RWPE1 (cell line): ENCODE results near the gene CREB5.
"Not testable (repeated sequence)": the region's sequence is repeated elsewhere in the genome, so short reads cannot be mapped to it uniquely, and the experiment has no call there.

Source experiments
- CTCF ChIA-PET: fragments of 350-600 bp; sonication (Branson Sonifier 250); formaldehyde crosslinking; extraction: SDS; loops from one replicate; lab custom pipeline; 2021; lab: Yijun Ruan, JAX
- POLR2A ChIA-PET: fragments of 400-600 bp; formaldehyde crosslinking; extraction: SDS; loops from one replicate; lab custom pipeline; 2020; ENCODE audit warnings: antibody characterized with exemption; ENCODE audit not compliant: low non-redundant PET; lab: Yijun Ruan, JAX
- DNase-seq: peaks from one replicate; pipeline ENCODE4 v3.0.0; 2012; ENCODE audit warnings: low spot score
- H3K27ac ChIP-seq: fragments of 450-650 bp; 2 replicates; pipeline ENCODE4 v1.5.1; 2017
- CTCF ChIP-seq: fragments of 450-650 bp; conservative IDR thresholded peaks from 2 replicates; pipeline ENCODE4 v1.5.1; 2017; ENCODE audit warnings: low read depth, mild to moderate bottlenecking

Gene CREB5

DNA sequence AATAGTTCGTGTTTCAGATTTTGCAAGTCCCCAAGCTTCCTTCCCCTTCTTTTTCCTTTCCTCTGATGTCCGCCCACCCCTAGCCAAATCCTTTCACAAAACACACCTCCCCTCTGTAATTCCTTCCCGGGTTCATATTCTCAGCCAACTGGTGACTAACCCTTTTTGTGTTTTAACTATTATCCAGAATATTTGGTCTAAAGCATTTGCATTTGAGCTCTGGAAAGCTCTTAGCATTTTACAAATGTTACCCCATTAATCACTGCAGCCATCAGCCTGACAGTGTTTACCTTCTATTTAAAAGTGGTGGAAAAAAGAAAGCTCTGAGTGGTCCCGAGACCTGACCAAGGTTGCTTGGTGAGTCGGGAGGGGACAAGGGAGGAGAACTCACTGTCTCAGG, 139.0 kb downstream of the CREB5 start:
- CTCF ChIA-PET = no interaction called here
- POLR2A ChIA-PET = no interaction called here
- TF ChIP-seq CTCF = no peak
- DNase-seq = no peak
- H3K27ac ChIP-seq = no peak overlapping the region

GRCh38 chr7:28551766-28552165, 139.4 kb downstream of the CREB5 start:
- H3K27ac ChIP-seq, CTCF ChIA-PET, POLR2A ChIA-PET, DNase-seq: not testable (repeated sequence)

GRCh38 chr7:28554802-28555471, 142.6 kb downstream of the CREB5 start:
- no peak overlapping the region for H3K27ac ChIP-seq
- POLR2A ChIA-PET = no interaction called here
- CTCF ChIA-PET = no interaction called here
- no peak for TF ChIP-seq CTCF
- DNase-seq = no peak

- ChIA-PET CTCF (interaction anchor here (0.5 kb wide), 1 partner anchor 82 kb away, joined by 3 read pairs; no protein-coding TSS in a partner anchor), POLR2A (no interaction called here)
- H3K27ac ChIP-seq = no peak overlapping the region
- DNase-seq = no peak
- no peak for TF ChIP-seq CTCF
Measured at GRCh38 chr7:28556025-28556424, 143.7 kb downstream of the CREB5 start.

GRCh38 chr7:28556671-28557070, 144.4 kb downstream of the CREB5 start:
- H3K27ac ChIP-seq = no peak overlapping the region
- no peak for DNase-seq
- ChIA-PET POLR2A (interaction anchor here (0.6 kb wide), 1 partner anchor 330 kb away, joined by 5 read pairs; no protein-coding TSS in a partner anchor), CTCF (interaction anchor here (0.5 to 0.7 kb wide), 2 partner anchors 83 to 167 kb away, joined by 3 to 5 read pairs; no protein-coding TSS in a partner anchor)
- TF ChIP-seq CTCF = no peak

- CTCF ChIA-PET = interaction anchor here (0.6 kb wide), 1 partner anchor 17 kb away, joined by 3 read pairs; no protein-coding TSS in a partner anchor
- TF ChIP-seq CTCF = no peak
- no peak for DNase-seq
- H3K27ac ChIP-seq = no peak overlapping the region
- POLR2A ChIA-PET = no interaction called here
Measured at GRCh38 chr7:28558236-28558635, 145.9 kb downstream of the CREB5 start.

GRCh38 chr7:28560767-28561166, 148.4 kb downstream of the CREB5 start:
- no peak overlapping the region for H3K27ac ChIP-seq
- ChIA-PET POLR2A (no interaction called here), CTCF (no interaction called here)
- TF ChIP-seq CTCF = no peak
- no peak for DNase-seq
